ENCODE data around the gene MACROD2. TPM values are rescaled to one million over a fixed set of nuclear protein-coding genes. Genes with fewer than 3 reads are reported as not detected.
"Not testable (repeated sequence)": the region's sequence is repeated elsewhere in the genome, so short reads cannot be mapped to it uniquely, and the experiment has no call there.

Gene MACROD2
- polyA plus RNA-seq, 3 donors = 12.8 to 13.4 (median 13.2) TPM

DNA sequence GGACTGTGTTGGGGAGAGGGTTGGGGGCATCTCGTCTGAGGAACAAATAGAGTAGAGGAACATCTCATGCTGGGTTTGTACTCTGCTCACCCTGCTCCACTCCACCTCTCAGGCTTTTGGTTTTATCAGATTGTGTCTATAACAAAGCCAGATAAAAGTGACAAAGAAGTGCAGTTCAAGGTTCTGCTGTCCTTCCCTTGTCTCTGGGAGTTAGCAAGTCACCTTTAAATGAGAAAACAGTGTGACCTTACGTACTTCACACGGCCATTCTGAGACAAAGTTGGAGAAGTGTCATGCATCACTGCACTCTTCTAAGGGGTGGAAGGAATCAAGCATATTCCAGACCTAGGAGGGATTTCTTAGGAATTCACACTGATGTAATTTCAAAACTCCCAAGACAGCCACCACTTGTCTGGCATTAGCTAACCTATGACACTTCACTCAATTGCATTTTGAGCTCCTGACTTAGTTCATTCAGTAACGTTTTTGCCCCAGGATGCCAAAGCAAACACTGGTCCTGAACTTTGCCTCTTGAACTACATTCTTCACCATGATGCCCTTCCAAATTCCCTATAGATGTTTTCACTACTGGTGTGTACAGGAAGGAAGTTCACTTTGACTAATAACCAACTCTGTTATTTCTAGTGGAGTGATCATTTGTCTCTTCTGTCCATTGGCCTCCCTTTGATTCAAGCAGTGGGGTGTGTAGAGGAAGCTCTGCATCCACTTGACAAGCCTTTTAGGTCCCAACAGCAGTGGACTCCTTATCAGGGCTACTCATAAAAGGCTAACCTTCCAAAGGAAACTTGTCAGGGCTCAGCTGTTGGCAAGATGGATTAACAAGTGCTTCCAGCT lies 989.7 kb downstream of the MACROD2 start:
- no peak for DNase-seq

DNA sequence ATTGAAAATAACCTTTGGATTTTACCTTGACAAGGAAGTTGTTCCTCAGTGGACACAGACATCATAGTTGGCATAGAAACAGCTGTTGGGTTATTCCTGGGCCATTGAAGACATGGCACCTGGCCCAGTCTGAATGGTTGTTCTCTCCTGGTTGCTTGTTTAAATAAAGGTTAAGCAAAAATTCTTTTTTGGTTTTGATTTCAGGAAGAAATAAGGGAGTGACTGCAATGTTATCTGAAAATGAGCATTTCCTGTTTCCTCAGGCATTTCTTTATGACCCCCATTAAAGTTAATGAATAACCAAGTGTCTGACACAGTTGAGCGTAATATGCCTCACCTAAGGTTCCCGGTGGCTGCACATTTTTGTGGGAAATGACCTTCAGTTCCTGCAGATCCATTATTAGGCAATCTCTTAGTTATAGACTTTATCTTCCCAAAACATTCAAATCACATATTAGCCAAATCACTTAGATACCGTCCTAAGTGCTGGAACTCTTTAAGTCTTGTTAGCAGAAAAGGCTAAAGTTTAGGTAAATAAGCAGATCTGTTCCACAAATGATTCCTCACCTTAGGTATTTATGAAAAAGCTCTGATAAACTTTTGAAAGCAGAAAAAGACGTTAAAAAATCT lies 990.8 kb downstream of the MACROD2 start:
- DNase-seq = peak; percentile 73

DNA sequence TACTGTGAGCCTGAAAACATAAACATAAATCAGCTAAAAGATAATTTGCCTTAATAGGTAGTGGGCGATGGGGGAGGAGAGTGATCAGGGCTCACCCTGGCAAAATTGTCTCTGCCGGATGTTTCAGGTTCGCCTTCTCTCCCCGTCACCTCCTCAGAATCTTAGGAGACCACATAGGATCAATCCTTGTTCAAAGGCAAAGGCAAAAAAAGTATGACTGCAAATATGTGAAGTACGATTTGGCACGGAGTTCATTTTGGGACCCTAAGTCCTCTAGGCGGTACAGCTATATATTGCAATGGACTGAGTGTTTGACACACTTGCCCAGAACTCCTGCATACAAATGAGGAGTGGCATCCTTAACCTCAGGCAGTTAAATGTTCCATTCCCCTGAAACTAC lies 991.3 kb downstream of the MACROD2 start:
- no peak for DNase-seq

DNA sequence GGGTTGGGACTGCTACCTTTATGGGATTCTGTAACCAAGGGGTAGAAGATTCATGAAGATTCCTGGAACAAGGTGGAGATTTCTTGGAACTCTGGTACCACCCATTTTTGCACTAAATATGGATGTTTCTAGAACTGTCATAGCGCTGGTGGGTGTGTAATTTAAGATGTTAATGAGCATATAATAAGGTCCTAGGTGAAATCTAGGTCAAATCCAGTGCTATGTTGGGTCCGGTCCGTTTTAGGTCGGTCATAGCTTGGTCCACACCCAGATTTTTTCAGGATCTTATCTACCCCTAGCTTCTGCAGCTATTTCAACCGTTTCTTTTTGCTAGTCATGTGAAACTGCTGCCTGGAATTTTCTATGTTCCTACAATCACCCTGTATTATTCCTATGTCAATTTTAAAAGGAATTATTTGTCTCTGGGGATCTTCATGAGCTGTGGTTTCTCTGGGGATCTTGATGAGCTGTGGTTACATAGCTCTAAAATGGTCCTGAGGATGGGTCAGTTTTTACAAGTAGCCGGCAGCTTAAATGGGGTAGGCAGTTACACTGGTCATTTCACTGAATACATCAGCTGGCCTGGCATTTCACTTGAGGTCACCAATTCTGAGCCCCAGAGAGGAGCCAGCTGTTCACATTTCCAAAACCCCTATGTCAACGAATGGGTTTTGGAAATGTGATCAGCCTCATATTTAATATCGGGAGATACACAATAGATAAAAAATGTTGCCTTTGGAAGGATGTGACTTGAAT lies 994.4 kb downstream of the MACROD2 start:
- no peak for DNase-seq

DNA sequence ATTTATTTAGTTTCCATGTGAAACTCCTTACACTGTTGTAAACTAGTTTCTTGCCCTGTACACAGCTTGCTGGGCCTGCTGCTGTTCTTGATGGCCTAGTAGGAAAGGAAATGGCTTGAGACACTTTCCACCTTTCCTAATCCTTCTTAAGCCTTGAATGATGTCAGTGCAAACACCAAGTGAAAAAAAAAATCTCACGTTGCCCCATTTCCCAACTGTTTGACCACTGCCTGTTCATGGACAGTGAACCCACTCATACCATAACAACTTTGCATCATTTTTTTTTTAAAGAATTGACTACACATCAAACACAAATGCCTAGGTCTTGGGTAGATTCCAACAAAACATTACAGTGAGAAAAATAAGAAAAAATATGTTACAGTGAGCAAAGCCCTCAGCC lies 995.7 kb downstream of the MACROD2 start:
- DNase-seq = no peak

DNA sequence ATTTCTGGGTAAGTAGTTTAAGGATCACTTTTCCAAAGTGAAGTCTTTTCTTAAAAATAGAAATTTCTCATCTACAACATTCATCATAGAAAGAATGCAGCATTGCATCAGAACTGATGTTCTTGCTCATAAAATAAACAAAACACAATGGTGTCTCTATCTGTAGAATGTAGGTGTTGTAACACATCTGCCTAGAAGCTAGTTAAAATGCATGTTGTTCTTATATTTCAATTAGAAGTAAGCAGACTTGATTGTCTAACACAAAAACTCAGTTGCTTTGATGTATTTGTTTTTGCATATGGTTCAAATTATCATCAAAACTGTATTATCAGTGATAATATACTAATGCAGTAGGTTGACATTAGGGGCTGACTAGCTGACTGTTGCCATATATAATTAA lies 996.8 kb downstream of the MACROD2 start:
- DNase-seq = no peak

DNA sequence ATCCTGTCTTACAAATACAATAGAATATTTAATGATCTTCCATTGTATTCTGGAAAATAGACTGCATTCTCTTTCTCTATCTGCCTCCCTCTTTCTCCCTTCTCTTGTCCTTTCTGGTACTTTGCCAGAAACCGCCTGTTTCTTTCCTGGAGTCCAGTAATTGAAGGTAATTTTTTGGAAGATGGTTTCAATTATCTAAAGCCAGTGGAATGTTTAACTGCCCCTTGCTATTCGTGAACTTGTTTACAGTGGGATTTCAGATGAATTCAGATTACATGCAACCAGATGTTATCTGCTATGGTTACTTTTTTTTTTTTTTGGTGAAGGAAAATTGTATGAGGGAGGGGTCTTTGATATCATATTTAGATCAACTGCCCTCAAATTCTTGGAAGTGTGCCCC lies 997.6 kb downstream of the MACROD2 start:
- DNase-seq = no peak

DNA sequence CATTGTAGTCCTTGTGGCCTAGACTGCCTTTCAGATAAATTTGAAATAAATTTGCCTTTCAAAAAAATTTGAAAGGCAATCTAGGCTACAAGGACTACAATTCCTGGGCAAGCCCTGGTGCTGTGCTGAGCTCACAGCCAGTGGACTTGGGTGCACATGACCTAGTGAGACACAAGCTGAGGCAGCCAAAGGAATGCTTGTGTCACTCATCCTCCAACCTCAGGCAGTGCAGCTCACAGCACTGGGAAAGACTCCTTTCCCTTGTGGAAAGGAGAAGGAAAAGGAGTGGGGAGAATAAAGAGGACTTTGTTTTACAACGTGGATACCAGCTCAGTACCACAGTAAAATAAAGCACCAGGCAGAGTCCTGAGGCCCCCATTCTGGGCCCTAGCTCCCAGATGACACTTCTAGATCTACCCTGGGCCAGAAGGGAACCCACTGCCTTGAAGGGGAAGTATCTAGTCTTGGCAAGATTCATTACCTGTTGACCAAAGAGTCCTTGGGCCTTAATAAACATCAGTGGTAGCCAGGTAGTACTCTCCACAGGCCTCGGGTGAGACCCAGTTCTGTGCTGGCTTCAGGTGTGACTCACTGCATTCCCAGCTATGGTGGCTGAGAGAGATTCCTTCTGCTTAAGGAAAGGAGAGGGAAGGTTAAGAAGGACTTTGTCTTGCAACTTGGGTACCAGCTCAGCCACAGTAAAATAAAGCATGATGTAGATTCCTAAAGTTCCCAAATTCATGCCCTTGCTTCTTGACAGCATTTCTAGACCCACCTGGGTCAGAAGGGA lies 1001.8 kb downstream of the MACROD2 start:
- DNase-seq = no peak

DNA sequence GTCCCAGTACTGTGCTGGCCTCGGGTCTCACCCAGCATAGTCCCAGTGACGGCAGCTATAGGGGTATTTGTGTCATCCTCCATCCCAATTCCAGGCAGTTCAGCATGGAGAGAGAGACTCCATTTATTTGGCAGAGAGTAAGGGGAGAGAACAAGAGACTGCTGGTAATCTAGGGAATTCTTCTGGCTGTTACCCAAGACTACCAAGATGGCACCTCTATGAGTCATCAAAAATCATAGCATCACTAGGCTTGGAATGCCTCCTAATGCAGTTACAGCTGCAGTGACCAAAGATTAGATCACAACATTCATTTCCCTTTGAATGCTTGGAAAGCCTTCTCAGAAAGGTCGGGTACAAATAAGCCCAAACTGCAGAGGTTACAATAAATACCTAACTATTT lies 1002.5 kb downstream of the MACROD2 start:
- no peak for DNase-seq

DNA sequence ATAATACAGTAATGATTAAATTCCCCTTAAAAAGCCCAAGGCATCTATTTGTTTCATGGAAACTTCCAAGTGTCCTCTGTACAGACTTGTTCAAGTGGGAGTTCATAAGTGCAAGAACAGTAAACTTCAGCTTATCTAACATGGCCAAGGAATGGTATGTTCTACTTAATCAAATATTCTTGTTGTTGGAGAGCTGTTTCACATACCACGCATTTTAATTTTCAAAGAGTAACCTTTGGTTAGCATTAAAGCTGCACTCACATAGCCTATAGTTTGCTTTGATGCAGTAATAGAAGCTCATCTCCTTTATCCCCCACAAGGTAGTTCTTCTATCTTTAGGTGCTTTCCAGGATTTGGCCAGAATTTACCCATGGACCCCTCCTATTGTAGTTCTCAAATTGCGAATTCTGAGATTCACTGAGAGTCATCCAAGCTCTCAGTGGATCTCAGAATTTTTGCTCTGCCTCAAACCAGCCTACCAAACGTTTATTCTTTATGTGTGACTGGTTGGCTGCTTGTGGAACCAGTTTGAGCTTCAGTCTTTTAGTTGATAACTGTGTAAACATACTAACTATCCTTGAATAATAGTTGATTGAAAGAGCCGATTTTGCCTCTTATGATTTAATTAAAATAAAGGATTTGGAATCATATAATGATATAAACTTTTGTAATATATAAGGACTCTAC lies 1010.1 kb downstream of the MACROD2 start:
- no peak for DNase-seq

DNA sequence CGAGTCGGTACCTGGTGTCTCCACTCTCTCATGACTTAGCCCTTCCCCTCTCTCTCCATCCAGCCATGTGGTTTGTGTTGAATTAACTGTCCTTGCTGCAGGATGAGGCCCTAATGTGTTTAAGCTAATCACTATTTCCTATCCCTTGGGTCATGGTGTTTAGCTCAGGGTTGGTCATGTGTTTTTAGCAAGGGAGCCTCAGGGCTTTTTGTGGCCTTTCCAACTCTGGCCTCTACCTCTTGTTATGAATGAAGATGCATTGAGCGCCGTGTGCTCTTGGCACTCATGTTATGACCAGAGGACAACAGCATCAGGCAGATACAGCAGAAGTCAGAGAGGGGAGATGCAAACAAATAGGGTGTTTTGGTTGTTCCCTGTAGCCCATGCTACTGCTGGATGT lies 1016.3 kb downstream of the MACROD2 start:
- no peak for DNase-seq

DNA sequence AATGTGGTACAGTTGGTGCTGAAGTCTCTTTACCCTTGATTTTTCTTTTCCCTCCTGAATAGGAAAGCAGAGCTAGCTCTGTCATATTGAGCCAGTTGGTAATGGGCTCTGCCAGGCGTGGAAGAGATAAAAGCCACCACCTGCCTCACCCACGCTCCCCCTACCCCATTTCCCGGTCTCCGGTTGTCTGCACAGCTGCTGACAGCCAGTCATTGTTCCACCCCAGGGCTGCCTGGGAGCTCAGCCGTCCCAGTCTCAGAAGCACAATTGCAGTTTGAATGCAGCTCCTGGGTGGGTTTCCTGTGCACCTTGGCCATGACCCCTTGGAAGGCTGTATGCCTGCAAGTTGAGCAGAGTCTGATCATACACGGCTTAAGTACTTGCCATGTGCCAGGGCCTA lies 1017.2 kb downstream of the MACROD2 start:
- peak; percentile 48 for DNase-seq

DNA sequence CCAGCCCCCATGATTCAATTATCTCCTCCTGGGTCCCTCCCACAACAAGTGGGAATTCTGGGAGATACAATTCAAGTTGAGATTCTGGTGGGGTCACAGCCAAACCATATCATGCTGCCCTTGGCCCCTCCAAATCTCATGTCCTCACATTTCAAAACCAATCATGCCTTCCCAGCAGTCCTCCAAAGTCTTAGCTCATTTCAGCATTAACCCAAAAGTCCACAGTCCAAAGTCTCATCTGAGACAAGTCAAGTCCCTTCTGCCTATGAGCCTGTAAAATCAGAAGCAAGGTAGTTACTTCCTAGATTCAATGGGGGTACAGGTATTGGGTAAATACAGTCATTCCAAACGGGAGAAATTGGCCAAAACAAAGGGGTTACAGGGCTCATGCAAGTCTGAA lies 1021.6 kb downstream of the MACROD2 start:
- not testable (repeated sequence) for DNase-seq

DNA sequence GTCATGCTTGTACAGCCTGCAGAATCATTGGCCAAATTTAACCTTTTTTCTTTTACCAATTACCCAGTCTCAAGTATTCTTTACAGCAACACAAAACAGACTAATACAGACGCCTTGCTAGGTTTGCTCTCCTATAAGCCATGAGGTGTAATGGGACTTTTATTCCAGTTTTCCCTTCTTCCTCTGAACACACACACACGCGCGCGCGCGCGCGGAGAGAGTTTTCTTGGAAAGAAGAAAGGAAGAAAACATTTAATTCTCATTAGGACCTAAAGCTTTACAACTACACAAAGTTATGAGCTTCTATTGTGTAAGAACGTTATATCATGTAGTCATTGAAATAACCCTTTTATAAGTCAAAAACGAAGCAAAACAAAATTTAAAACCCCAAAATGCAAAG lies 1023.6 kb downstream of the MACROD2 start:
- no peak for DNase-seq

DNA sequence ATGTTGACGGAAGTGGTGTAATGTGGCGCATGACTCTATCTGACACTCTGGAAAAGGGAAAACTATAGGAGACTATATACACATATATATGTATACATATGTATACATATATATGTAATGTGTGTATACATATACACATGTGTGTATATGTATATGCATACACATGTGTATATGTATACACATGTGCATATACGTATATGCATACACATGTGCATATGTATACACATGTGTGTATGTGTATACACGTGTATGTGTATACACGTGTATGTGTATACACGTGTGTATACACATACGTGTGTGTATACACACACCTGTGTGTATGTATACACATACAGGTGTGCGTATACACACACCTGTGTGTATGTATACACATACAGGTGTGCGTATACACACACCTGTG lies 1025.5 kb downstream of the MACROD2 start:
- DNase-seq = no peak

DNA sequence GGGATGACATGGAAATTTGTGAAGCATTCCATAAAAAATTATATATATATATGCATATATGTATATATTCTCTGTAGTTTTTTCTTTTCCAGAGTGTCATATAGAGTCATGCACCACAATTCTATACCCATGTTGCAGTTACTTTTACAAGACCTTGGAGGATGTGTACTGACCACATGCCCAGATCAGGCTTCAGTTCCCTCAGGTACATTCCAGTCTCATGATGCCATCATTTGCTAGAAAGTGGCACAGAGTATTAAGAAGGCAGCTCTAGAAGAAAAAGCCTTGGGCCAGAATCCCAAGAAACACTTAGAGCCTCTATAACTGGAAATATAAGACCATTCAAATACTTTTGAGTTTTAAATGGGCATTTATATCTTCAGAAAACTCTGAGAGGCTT lies 1027.6 kb downstream of the MACROD2 start:
- no peak for DNase-seq

DNA sequence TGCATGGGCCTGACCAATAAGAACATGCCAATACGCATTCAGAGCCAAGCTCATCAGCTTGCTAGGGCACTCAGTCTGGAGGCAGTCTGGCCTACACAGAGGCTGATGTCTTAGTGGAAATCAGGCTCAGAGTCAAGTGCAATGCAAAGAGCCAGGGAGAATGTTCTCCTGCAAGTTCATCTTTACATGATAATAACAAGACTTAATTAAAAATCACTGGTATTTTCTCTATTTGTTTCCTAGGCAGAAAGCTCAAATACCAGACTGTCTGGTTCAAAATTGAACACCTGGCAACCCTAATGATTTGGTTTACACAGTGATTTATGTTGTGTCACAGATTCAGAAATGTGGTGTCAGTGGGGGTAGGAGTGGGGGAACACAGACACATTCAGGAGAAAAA lies 1031.4 kb downstream of the MACROD2 start:
- DNase-seq = no peak

DNA sequence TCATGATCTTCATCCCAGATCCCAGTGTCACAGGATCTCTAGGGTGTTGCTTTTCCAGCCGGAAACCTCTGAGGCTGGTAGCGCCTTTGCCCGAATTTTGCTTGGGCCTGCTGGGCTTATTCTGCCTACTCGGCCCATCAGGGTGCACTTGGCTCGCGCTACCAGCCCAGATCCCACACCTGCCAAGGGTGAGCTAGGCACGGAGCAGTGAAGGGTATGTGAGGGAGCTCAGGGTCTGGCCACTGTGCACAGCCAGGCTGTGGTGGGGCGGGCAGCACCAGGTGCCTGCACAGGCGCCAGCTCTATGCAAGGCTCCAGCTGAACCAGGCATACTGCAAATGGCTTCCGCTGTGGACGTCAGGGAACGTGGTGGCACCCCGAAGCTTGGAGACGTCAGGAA lies 1035.5 kb downstream of the MACROD2 start:
- no peak for DNase-seq

DNA sequence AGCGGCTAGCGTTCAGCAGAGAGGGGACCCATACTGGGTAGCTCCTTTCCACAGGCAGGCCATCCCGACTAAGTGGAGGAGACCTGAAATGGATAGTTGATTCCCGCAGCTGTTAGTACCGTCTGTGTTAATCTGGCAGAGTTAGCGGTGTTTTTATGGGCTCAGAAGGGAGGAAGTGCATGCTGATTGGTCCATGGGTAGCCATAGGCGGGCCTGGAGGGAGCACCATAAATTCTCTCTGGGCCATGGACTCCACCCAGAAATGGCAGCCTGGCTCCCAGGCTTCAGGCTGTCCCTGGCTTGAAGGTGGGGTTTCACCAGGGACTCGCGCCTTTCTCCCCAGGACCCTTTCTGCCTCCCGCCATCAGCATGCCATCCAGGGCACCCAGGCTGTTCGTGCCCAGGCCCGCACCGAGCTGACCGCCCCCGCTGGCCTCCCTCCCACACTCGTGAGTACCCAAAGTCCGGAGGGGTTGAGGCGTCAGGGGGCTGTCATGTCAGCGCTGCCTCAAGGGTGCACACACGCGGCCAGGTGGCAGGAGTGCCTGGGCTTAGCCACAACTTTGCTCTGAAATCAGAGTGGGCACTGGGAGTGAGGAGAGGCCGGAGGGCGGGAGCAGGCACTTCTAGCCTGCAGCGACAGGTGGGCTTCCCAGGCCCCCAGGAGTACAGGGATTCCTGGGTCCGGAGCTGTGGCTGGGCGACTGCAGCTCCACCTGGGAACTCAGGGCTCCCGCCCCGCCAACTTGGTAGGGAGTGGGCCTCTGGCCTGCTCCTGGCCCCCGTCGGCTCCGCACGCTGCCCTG lies 1036.4 kb downstream of the MACROD2 start:
- no peak for DNase-seq

DNA sequence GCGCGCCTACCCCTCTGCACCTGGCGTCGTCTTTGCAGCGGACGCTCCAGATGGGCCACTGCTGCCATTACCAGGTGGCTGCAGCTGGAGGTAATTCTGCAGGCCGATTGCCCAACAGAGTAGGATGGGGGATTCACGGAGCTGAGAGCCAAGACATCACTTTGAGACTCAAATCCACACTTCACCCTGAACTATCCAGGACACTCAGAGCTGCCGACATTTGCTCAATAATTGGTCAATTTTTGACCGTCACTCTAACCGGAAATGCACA lies 1037.0 kb downstream of the MACROD2 start:
- DNase-seq = no peak

DNA sequence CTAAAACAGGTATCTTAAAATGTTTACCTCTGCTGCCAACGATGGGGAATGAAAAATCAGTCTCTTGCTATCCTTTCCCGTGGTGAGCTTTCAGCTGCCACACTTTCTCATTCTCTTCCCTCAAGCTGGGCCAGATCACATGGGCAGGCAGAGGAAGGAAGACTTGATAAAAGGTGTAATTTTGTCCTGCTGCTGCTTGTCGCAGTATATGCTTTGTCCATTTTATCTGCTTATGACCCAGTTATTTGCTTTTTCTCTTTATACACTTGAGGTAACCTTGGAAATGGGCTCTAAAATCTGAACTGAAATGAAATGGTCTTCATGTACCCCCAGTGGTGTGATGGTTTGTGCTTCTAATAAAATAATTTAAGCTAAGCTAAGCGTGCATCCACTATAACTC lies 1038.0 kb downstream of the MACROD2 start:
- no peak for DNase-seq

Data from renal pelvis (tissue), 4 donors.